K562 (cell line): ENCODE measurements around the gene FHIT. TPM values are rescaled to one million over a fixed set of nuclear protein-coding genes. Genes with fewer than 3 reads are reported as not detected.

Experiments used
- CREM ChIP-seq: IDR thresholded peaks from 2 replicates; pipeline ENCODE4 v1.6.1; 2014; ENCODE audit warnings: antibody characterized with exemption, low read depth
- E2F4 ChIP-seq: sonication (generic); formaldehyde crosslinking; IDR thresholded peaks from 2 replicates; pipeline ENCODE4 v1.8.0; 2022; ENCODE audit warnings: mild to moderate bottlenecking, low read depth, missing genetic modification reagents
- LARP7 ChIP-seq: fragments of 450-650 bp; IDR thresholded peaks from 2 replicates; pipeline ENCODE4 v1.6.1; 2016
- MYC ChIP-seq, 2 experiments: fragments of 250-450 bp in 1 of 2; sonication (Bioruptor Pico) in 1 of 2; IDR thresholded peaks; 2 replicates each; pipeline versions ENCODE4 v1.5.1 to v1.6.1; 2012 to 2021; ENCODE audit warnings: low read depth in 2 of 2, borderline replicate concordance in 1 of 2, improper control_type of control experiment in 1 of 2, low read length in 1 of 2, mild to moderate bottlenecking in 1 of 2, moderate library complexity in 1 of 2
- PRPF4 ChIP-seq: fragments of 200-400 bp; formaldehyde crosslinking; IDR thresholded peaks from one replicate; pipeline ENCODE4 v1.6.1; 2017; ENCODE audit warnings: low read length, low read depth, mild to moderate bottlenecking; ENCODE audit not compliant: insufficient read depth, poor library complexity, severe bottlenecking
- SMAD3 ChIP-seq: fragments of 450-650 bp; formaldehyde crosslinking; conservative IDR thresholded peaks from 2 replicates; pipeline ENCODE4 v1.4.0; 2020; ENCODE audit warnings: mild to moderate bottlenecking
- SP2 ChIP-seq: IDR thresholded peaks from 2 replicates; pipeline ENCODE4 v1.6.1; 2011; ENCODE audit warnings: mild to moderate bottlenecking, low read depth, low read length, moderate library complexity; ENCODE audit not compliant: poor library complexity, severe bottlenecking; ENCODE audit errors: extremely low read depth
- TFAP4 ChIP-seq: sonication (generic); formaldehyde crosslinking; IDR thresholded peaks from 2 replicates; pipeline ENCODE4 v1.8.0; 2022; ENCODE audit warnings: missing genetic modification reagents, mild to moderate bottlenecking, moderate library complexity, borderline replicate concordance
- TFE3 ChIP-seq: fragments of 450-650 bp; formaldehyde crosslinking; IDR thresholded peaks from 2 replicates; pipeline ENCODE4 v1.4.0; 2020; ENCODE audit warnings: mild to moderate bottlenecking, mixed read lengths
- polyA plus RNA-seq, 8 experiments: library from polyadenylated mRNA; depleted of rRNA in 4 of 8; stranded (reverse) in 5 of 8; unstranded in 3 of 8; fragments of >200 nt; fragmentation: Nextera tagmentation in 2 of 8; fragmentation: Illumina TruSeq in 1 of 8; extraction: Ambion mirVana in 2 of 8; extraction: Trizol in 1 of 8; gene quantifications; 2 replicates each; pipeline versions ENCODE4 v1.2.1 to v1.2.3, GENCODE V29; 2011 to 2014; ENCODE audit warnings: inconsistent platforms in 1 of 8, missing spikeins in 1 of 8
- total RNA-seq, 7 experiments: library from RNA; depleted of rRNA in 6 of 7; stranded (reverse); fragments of >200 nt in 6 of 7; fragmentation: Illumina TruSeq in 2 of 7; extraction: Trizol in 2 of 7; gene quantifications; 2 replicates each; pipeline versions ENCODE4 v1.2.1 to v1.2.3, GENCODE V29; 2011 to 2021; ENCODE audit warnings: low replicate concordance in 1 of 7

FHIT gene
- total and polyA plus RNA-seq, 9 of the 15 experiments (the other 6 are each of a cell fraction or from before 2014, with no cell fraction given), result 1.7 to 9.1 (median 4.3) TPM

GRCh38 chr3:61068084-61068483 lies 183.2 kb downstream of the FHIT start (continued):
- TF ChIP-seq TFAP4 (no peak), PRPF4 (no peak), MYC (IDR thresholded peaks at IDR 0.05; ENCODE audit: low read depth, low read length) (no peak), MYC (CRISPR knock-in tag; IDR thresholded peaks at IDR 0.05; ENCODE audit: borderline replicate concordance, low read depth) (no peak), LARP7 (no peak), SP2 (no peak), E2F4 (CRISPR knock-in tag) (no peak), TFE3 (CRISPR knock-in tag) (no peak), CREM (no peak), SMAD3 (CRISPR knock-in tag) (no peak)
